Endothelial cell of umbilical vein (primary cell): Measurements from ENCODE around the gene TBC1D24. TPM values are rescaled to one million over a fixed set of nuclear protein-coding genes. Genes with fewer than 3 reads are reported as not detected.

Source experiments
- BruUV-seq: library from RNA; stranded (reverse); fragments of 400-500 nt; replicated peaks from 2 replicates; lab custom pipeline; 2021; lab: Mats Ljungman, UMichigan
- CTCF ChIA-PET: fragments of 300-600, 350-600 bp; sonication (Branson Sonifier 250); formaldehyde crosslinking; loops from one replicate; lab custom pipeline; 2021; ENCODE audit warnings: antibody characterized with exemption, inconsistent platforms; lab: Charles Lee
- POLR2A ChIA-PET: fragments of 300-600, 350-600 bp; sonication (Branson Sonifier 250); formaldehyde crosslinking; loops from one replicate; lab custom pipeline; 2021; ENCODE audit warnings: antibody characterized with exemption, inconsistent platforms; lab: Charles Lee
- DNase-seq: peaks from one replicate; pipeline ENCODE4 v3.0.0-alpha.2; 2011; ENCODE audit warnings: low read depth, low spot score
- FAIRE-seq: peaks from 2 replicates; lab custom pipeline; 2011; peaks lifted over from hg19 to GRCh38; lab: Jason Lieb, UNC
- H2AFZ ChIP-seq: 2 replicates; pipeline ENCODE4 v1.6.0; 2012; ENCODE audit warnings: low read depth, low read length, control low read depth, inconsistent platforms
- H3K27ac ChIP-seq: 2 replicates; pipeline ENCODE4 v1.5.1; 2011; ENCODE audit warnings: low read depth, mild to moderate bottlenecking, control low read depth, low read length, moderate library complexity; ENCODE audit not compliant: insufficient read depth
- H3K27me3 ChIP-seq, 2 experiments: 2 replicates each; pipeline versions ENCODE4 v1.6.0 to v1.6.1; 2011; ENCODE audit warnings: low read length in 2 of 2, mixed read lengths in 1 of 2; ENCODE audit not compliant: control insufficient read depth in 2 of 2, insufficient read depth in 2 of 2
- H3K36me3 ChIP-seq, 2 experiments: 2 replicates in 1 of 2; 3 replicates in 1 of 2; pipeline ENCODE4 v1.5.1; 2011; ENCODE audit warnings: low read length in 2 of 2, mild to moderate bottlenecking in 1 of 2, moderate library complexity in 1 of 2; ENCODE audit not compliant: control insufficient read depth in 2 of 2, insufficient read depth in 2 of 2; ENCODE audit errors: extremely low read depth in 1 of 2
- H3K4me1 ChIP-seq: 3 replicates; pipeline ENCODE4 v1.5.1; 2011; ENCODE audit warnings: mild to moderate bottlenecking, low read length; ENCODE audit not compliant: control insufficient read depth, insufficient read depth; ENCODE audit errors: extremely low read depth
- H3K4me2 ChIP-seq: 2 replicates; pipeline ENCODE4 v1.6.1; 2011; ENCODE audit warnings: low read length, control low read depth, mixed read lengths; ENCODE audit not compliant: insufficient read depth
- H3K4me3 ChIP-seq, 3 experiments: fragments of 200-600 bp in 1 of 3; sonication (generic), shearing (Covaris generic) in 1 of 3; replicated peaks in 1 of 3; 2 replicates each; pipeline ENCODE4 v1.5.1; 2011 to 2016; ENCODE audit warnings: control low read depth in 3 of 3, low read length in 3 of 3, mild to moderate bottlenecking in 2 of 3, inconsistent platforms in 1 of 3, low read depth in 1 of 3, moderate library complexity in 1 of 3; ENCODE audit not compliant: insufficient read depth in 1 of 3
- H3K79me2 ChIP-seq: 2 replicates; pipeline ENCODE4 v1.6.0; 2012; ENCODE audit warnings: low read length, inconsistent platforms; ENCODE audit not compliant: control insufficient read depth, insufficient read depth
- H3K9ac ChIP-seq: replicated peaks from 2 replicates; pipeline ENCODE3; 2011; ENCODE audit warnings: low read length, control low read depth; ENCODE audit not compliant: insufficient read depth; ENCODE audit errors: extremely low read depth
- H3K9me1 ChIP-seq: replicated peaks from 3 replicates; pipeline ENCODE4 v1.6.0; 2011; ENCODE audit warnings: mild to moderate bottlenecking, low read length; ENCODE audit not compliant: control insufficient read depth, insufficient read depth; ENCODE audit errors: extremely low read depth
- H3K9me3 ChIP-seq: replicated peaks from 2 replicates; pipeline ENCODE4 v1.5.1; 2012; ENCODE audit warnings: low read length, inconsistent platforms; ENCODE audit not compliant: control insufficient read depth, insufficient read depth
- H4K20me1 ChIP-seq: replicated peaks from 2 replicates; pipeline ENCODE3; 2011; ENCODE audit warnings: mild to moderate bottlenecking, low read length; ENCODE audit not compliant: control insufficient read depth, insufficient read depth; ENCODE audit errors: extremely low read depth
- EZH2 ChIP-seq: IDR thresholded peaks from 2 replicates; pipeline ENCODE4 v1.6.1; 2012; ENCODE audit warnings: borderline replicate concordance, low read depth, mild to moderate bottlenecking, moderate library complexity, low read length, inconsistent platforms; ENCODE audit not compliant: severe bottlenecking
- FOS ChIP-seq: IDR thresholded peaks from 2 replicates; pipeline ENCODE4 v1.6.1; 2011; ENCODE audit warnings: mild to moderate bottlenecking, low read length, moderate library complexity, borderline replicate concordance; ENCODE audit not compliant: insufficient read depth
- GATA2 ChIP-seq: IDR thresholded peaks from 2 replicates; pipeline ENCODE4 v1.7.0; 2011; ENCODE audit warnings: low read depth, mild to moderate bottlenecking, moderate library complexity, mixed read lengths, low read length; ENCODE audit not compliant: insufficient read length, insufficient read depth
- JUN ChIP-seq: IDR thresholded peaks from 2 replicates; pipeline ENCODE4 v1.6.1; 2011; ENCODE audit warnings: borderline replicate concordance, low read depth; ENCODE audit not compliant: insufficient read length, insufficient read depth
- MYC ChIP-seq: IDR thresholded peaks from one replicate; pipeline ENCODE4 v1.6.1; 2011; ENCODE audit warnings: mild to moderate bottlenecking, low read depth, low read length
- POLR2A ChIP-seq: IDR thresholded peaks from 2 replicates; pipeline ENCODE4 v1.6.1; 2012; ENCODE audit warnings: low read depth, mild to moderate bottlenecking, control low read depth, low read length
- POLR2AphosphoS5 ChIP-seq: IDR thresholded peaks from 2 replicates; pipeline ENCODE4 v1.6.1; 2012; ENCODE audit warnings: low read depth, mild to moderate bottlenecking, control low read depth, low read length, moderate library complexity; ENCODE audit not compliant: insufficient read depth
- dilution Hi-C: fragments of 300-500 bp; cut with MboI; formaldehyde crosslinking; loops from one replicate; pipeline ENCODE4 v1.15.0; 2019; ENCODE audit warnings: low sequenced_read_pairs; ENCODE audit not compliant: extremely low pct_ligation_motif_present
- intact Hi-C: fragments of 100-400 bp; cut with micrococcal nuclease; formaldehyde crosslinking; loops from one replicate; pipeline ENCODE4 v1.10.0; 2022
- polyA plus RNA-seq, 4 experiments: library from polyadenylated mRNA; depleted of rRNA in 3 of 4; stranded (reverse) in 3 of 4; unstranded in 1 of 4; fragments of >200 nt; gene quantifications; 2 replicates each; pipeline versions ENCODE4 v1.2.1 to v1.2.3, GENCODE V29; 2011 to 2012; ENCODE audit warnings: missing spikeins in 1 of 4
- total RNA-seq: library from RNA; stranded (reverse); gene quantifications from 2 replicates; pipeline ENCODE4 v1.2.3, GENCODE V29; 2021
- TF ChIP-seq, protein P1 (sequence below), 2 donors: IDR thresholded peaks; 1 replicate in 1 of 2; 2 replicates in 1 of 2; pipeline ENCODE4 v1.5.1; 2011; ENCODE audit warnings: low read length in 2 of 2, mild to moderate bottlenecking in 2 of 2, moderate library complexity in 2 of 2, control low read depth in 1 of 2, inconsistent platforms in 1 of 2, low read depth in 1 of 2; ENCODE audit not compliant: insufficient read depth in 1 of 2; ENCODE audit errors: extremely low read depth in 1 of 2
- TF ChIP-seq, protein P2 (sequence below): IDR thresholded peaks from 2 replicates; pipeline ENCODE4 v1.6.1; 2011; ENCODE audit not compliant: insufficient read depth, insufficient read length

The TBC1D24 gene
- total and polyA plus RNA-seq, 2 donors (not counting 3 experiments of a cell fraction or from before 2014, with no cell fraction given) = 8.1 to 22.8 TPM

DNA sequence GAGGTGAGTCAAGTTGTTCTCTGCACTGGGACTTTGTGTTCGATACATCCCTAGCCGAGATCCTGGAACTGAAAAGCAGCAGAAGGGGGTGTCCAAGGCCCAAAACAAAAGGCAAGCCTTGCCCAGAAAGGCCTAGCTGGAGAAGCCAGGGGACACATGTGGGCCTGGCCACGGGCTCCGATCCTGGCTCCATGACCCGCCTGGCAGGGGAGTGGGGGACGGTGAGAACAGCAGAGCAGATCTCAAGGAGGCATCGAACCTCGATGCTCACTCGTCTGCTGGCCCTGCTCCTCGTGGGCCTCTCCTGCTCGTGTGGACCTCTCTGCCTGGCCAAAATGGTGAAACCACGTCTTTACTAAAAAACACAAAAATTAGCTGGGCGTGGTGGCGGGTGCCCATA is 36.8 kb upstream of the TBC1D24 start:
- no TSS peak for BruUV-seq

More for the DNA sequence above, 36.8 kb upstream of the TBC1D24 start:
- ChIA-PET POLR2A (no interaction called here), CTCF (no interaction called here)
- H3K4me1 ChIP-seq = no peaks in the 10 kb centered on the region
- DNase-seq = no peak
- peaks cover 9% of the 10 kb centered on the region for H3K79me2 ChIP-seq
- intact Hi-C loops (no loop called here), dilution Hi-C loops (no loop called here)
- H3K27me3 ChIP-seq = no peaks in the 10 kb centered on the region
- H3K9ac ChIP-seq = no peak overlapping the region
- H3K4me2 ChIP-seq = no peak overlapping the region
- no peaks in the 10 kb centered on the region for H3K9me3 ChIP-seq
- FAIRE-seq = no peak
- no peaks in the 10 kb centered on the region for H4K20me1 ChIP-seq
- no peak overlapping the region for H2AFZ ChIP-seq
- H3K36me3 ChIP-seq = peaks cover 13 to 24% of the 10 kb centered on the region in 2 experiments
- H3K27ac ChIP-seq = no peak overlapping the region
- H3K4me3 ChIP-seq = no peak overlapping the region
- TF ChIP-seq POLR2AphosphoS5 (no peak), EZH2 (no peak), JUN (no peak), POLR2A (no peak), FOS (no peak), GATA2 (no peak), MYC (no peak)
- TF ChIP-seq, protein P1, sequence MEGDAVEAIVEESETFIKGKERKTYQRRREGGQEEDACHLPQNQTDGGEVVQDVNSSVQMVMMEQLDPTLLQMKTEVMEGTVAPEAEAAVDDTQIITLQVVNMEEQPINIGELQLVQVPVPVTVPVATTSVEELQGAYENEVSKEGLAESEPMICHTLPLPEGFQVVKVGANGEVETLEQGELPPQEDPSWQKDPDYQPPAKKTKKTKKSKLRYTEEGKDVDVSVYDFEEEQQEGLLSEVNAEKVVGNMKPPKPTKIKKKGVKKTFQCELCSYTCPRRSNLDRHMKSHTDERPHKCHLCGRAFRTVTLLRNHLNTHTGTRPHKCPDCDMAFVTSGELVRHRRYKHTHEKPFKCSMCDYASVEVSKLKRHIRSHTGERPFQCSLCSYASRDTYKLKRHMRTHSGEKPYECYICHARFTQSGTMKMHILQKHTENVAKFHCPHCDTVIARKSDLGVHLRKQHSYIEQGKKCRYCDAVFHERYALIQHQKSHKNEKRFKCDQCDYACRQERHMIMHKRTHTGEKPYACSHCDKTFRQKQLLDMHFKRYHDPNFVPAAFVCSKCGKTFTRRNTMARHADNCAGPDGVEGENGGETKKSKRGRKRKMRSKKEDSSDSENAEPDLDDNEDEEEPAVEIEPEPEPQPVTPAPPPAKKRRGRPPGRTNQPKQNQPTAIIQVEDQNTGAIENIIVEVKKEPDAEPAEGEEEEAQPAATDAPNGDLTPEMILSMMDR (IDR thresholded peaks at IDR 0.05; ENCODE audit: extremely low read depth in 1 of 2, insufficient read depth in 1 of 2, low read depth in 1 of 2, low read length in 2 of 2) = no peak
- TF ChIP-seq, protein P2, sequence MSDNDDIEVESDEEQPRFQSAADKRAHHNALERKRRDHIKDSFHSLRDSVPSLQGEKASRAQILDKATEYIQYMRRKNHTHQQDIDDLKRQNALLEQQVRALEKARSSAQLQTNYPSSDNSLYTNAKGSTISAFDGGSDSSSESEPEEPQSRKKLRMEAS = no peak
- no peaks in the 10 kb centered on the region for H3K9me1 ChIP-seq
